Activated CD8-positive, alpha-beta memory T cell treated with anti-CD3 and anti-CD28 coated beads, Interleukin-2, amount 10 ng/mL, durations not matched to agents 7 days and 5 days (primary cell): ENCODE results near the gene NMUR2. TPM values are rescaled to one million over a fixed set of nuclear protein-coding genes. Genes with fewer than 3 reads are reported as not detected.
A peak's percentile ranks its signal among the peaks of the same experiment; 100 is the strongest.

ENCODE experiments used
- ATAC-seq: fragments of 150-1000 bp; cut with Tn5 transposase; one replicate; pipeline ENCODE4 v1.10.0; 2021; ENCODE audit warnings: moderate library complexity
- CTCF ChIA-PET: fragments of 350-600 bp; sonication (Branson Sonifier 250); formaldehyde crosslinking; loops from one replicate; lab custom pipeline; 2021; ENCODE audit warnings: antibody characterized with exemption; lab: Charles Lee
- DNase-seq: peaks from one replicate; pipeline ENCODE4 v3.0.0-alpha.2; 2020
- H3K27ac Mint-ChIP-seq: one replicate; pipeline ENCODE4 v1.8.0; 2021; ENCODE audit warnings: mild to moderate bottlenecking, mixed read lengths
- H3K27me3 Mint-ChIP-seq: one replicate; pipeline ENCODE4 v1.8.0; 2021; ENCODE audit warnings: mixed read lengths
- H3K36me3 Mint-ChIP-seq: one replicate; pipeline ENCODE4 v1.8.0; 2021; ENCODE audit warnings: mild to moderate bottlenecking, mixed read lengths
- H3K4me1 Mint-ChIP-seq: one replicate; pipeline ENCODE4 v1.8.0; 2021; ENCODE audit warnings: mixed read lengths
- H3K4me3 Mint-ChIP-seq: one replicate; pipeline ENCODE4 v1.8.0; 2021; ENCODE audit warnings: mild to moderate bottlenecking, moderate library complexity, mixed read lengths
- H3K9me3 Mint-ChIP-seq: one replicate; pipeline ENCODE4 v1.8.0; 2022; ENCODE audit warnings: low read depth, mixed read lengths
- total RNA-seq, 2 experiments: library from RNA; stranded (reverse); gene quantifications; one replicate each; pipeline ENCODE4 v1.2.3, GENCODE V29; 2021

The NMUR2 gene
- total RNA-seq, 2 experiments from 2014 or later, result not detected

- no peaks in the 10 kb centered on the region for H3K36me3 Mint-ChIP-seq
- no peak overlapping the region for H3K4me3 Mint-ChIP-seq
- CTCF ChIA-PET, result no interaction called here
- ATAC-seq, result no peak
- no peak overlapping the region for H3K27ac Mint-ChIP-seq
- H3K4me1 Mint-ChIP-seq, result no peaks in the 10 kb centered on the region
- no peaks in the 10 kb centered on the region for H3K9me3 Mint-ChIP-seq
- no peak for DNase-seq
- H3K27me3 Mint-ChIP-seq, result no peaks in the 10 kb centered on the region
Measured at GRCh38 chr5:152358861-152359568, 46.1 kb downstream of the NMUR2 start.

- Mint-ChIP-seq H3K27ac (no peak overlapping the region), H3K36me3 (no peaks in the 10 kb centered on the region), H3K4me3 (no peak overlapping the region), H3K27me3 (peaks cover 3% of the 10 kb centered on the region), H3K9me3 (no peaks in the 10 kb centered on the region), H3K4me1 (no peaks in the 10 kb centered on the region)
- no peak for DNase-seq
- no peak for ATAC-seq
- CTCF ChIA-PET, result no interaction called here
Measured at GRCh38 chr5:152356506-152356905, 48.6 kb downstream of the NMUR2 start.

GRCh38 chr5:152355061-152355460 lies 50.0 kb downstream of the NMUR2 start:
- H3K9me3 Mint-ChIP-seq, result no peaks in the 10 kb centered on the region
- H3K4me3 Mint-ChIP-seq, result no peak overlapping the region
- H3K36me3 Mint-ChIP-seq, result no peaks in the 10 kb centered on the region
- ATAC-seq (no peak), DNase-seq (no peak)
- peaks cover 3% of the 10 kb centered on the region for H3K27me3 Mint-ChIP-seq
- H3K27ac Mint-ChIP-seq, result no peak overlapping the region
- CTCF ChIA-PET, result no interaction called here
- no peaks in the 10 kb centered on the region for H3K4me1 Mint-ChIP-seq

GRCh38 chr5:152353001-152353400 lies 52.1 kb downstream of the NMUR2 start:
- H3K9me3 Mint-ChIP-seq, result no peaks in the 10 kb centered on the region
- no peak overlapping the region for H3K4me3 Mint-ChIP-seq
- H3K27me3 Mint-ChIP-seq, result peaks cover 3% of the 10 kb centered on the region
- no peak overlapping the region for H3K27ac Mint-ChIP-seq
- no peak for DNase-seq
- CTCF ChIA-PET, result no interaction called here
- H3K4me1 Mint-ChIP-seq, result no peaks in the 10 kb centered on the region
- ATAC-seq, result no peak
- no peaks in the 10 kb centered on the region for H3K36me3 Mint-ChIP-seq

- H3K36me3 Mint-ChIP-seq, result no peaks in the 10 kb centered on the region
- no peaks in the 10 kb centered on the region for H3K9me3 Mint-ChIP-seq
- CTCF ChIA-PET, result interaction anchor here (0.8 to 2.2 kb wide), 12 partner anchors 11 to 698 kb away, joined by 3 to 16 read pairs (median 3); no protein-coding TSS in a partner anchor
- no peak overlapping the region for H3K27ac Mint-ChIP-seq
- ATAC-seq (no peak), DNase-seq (peak; percentile 46)
- H3K4me1 Mint-ChIP-seq, result no peaks in the 10 kb centered on the region
- H3K27me3 Mint-ChIP-seq, result peaks cover 3% of the 10 kb centered on the region
- no peak overlapping the region for H3K4me3 Mint-ChIP-seq
Measured at GRCh38 chr5:152349683-152350526, 55.2 kb downstream of the NMUR2 start.
